Gastroesophageal sphincter (tissue), 3 donors: ENCODE results near the gene CACNA1I.

ENCODE experiments used
- POLR2A ChIP-seq, 2 donors: fragments of 450-650 bp; IDR thresholded peaks; one replicate each; pipeline ENCODE4 v1.6.1; 2017; ENCODE audit warnings: antibody characterized with exemption in 2 of 2, mild to moderate bottlenecking in 2 of 2, moderate library complexity in 1 of 2
- POLR2AphosphoS5 ChIP-seq: sonication (generic); formaldehyde crosslinking; IDR thresholded peaks from one replicate; pipeline ENCODE4 v1.6.1; 2017; ENCODE audit warnings: antibody characterized with exemption
- TF ChIP-seq, protein P1 (sequence below), 4 experiments: fragments of 200-600 bp in 2 of 4; fragments of 450-650 bp in 2 of 4; sonication (generic) in 1 of 4; IDR thresholded peaks; one replicate each; pipeline ENCODE4 v1.5.1; 2017 to 2019; ENCODE audit warnings: antibody characterized with exemption in 4 of 4, mild to moderate bottlenecking in 2 of 4, moderate library complexity in 2 of 4

GRCh38 chr22:39685336-39686177, 115.0 kb downstream of the CACNA1I start:
- TF ChIP-seq POLR2AphosphoS5: no peak
- TF ChIP-seq, protein P1, sequence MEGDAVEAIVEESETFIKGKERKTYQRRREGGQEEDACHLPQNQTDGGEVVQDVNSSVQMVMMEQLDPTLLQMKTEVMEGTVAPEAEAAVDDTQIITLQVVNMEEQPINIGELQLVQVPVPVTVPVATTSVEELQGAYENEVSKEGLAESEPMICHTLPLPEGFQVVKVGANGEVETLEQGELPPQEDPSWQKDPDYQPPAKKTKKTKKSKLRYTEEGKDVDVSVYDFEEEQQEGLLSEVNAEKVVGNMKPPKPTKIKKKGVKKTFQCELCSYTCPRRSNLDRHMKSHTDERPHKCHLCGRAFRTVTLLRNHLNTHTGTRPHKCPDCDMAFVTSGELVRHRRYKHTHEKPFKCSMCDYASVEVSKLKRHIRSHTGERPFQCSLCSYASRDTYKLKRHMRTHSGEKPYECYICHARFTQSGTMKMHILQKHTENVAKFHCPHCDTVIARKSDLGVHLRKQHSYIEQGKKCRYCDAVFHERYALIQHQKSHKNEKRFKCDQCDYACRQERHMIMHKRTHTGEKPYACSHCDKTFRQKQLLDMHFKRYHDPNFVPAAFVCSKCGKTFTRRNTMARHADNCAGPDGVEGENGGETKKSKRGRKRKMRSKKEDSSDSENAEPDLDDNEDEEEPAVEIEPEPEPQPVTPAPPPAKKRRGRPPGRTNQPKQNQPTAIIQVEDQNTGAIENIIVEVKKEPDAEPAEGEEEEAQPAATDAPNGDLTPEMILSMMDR (IDR thresholded peaks at IDR 0.05): no peak
- no peak for TF ChIP-seq POLR2A (IDR thresholded peaks at IDR 0.05)
